HL-60 (cell line): Measurements from ENCODE around the gene TCEA2.

Experiments
- GABPA ChIP-seq: IDR thresholded peaks from 2 replicates; pipeline ENCODE4 v1.6.1; 2012; ENCODE audit warnings: low read depth
- POLR2AphosphoS5 ChIP-seq: IDR thresholded peaks from 2 replicates; pipeline ENCODE4 v1.6.1; 2012; ENCODE audit warnings: low read depth
- SPI1 ChIP-seq: IDR thresholded peaks from 2 replicates; pipeline ENCODE4 v1.6.1; 2012; ENCODE audit warnings: low read depth, mild to moderate bottlenecking, borderline replicate concordance
- TF ChIP-seq, protein P1 (sequence below): IDR thresholded peaks from one replicate; pipeline ENCODE4 v1.5.1; 2011; ENCODE audit warnings: low read length, control low read depth, inconsistent platforms; ENCODE audit not compliant: insufficient read depth
- TF ChIP-seq, protein P2 (sequence below): IDR thresholded peaks from 2 replicates; pipeline ENCODE4 v1.6.1; 2012; ENCODE audit warnings: low read depth; ENCODE audit not compliant: insufficient replicate concordance

DNA sequence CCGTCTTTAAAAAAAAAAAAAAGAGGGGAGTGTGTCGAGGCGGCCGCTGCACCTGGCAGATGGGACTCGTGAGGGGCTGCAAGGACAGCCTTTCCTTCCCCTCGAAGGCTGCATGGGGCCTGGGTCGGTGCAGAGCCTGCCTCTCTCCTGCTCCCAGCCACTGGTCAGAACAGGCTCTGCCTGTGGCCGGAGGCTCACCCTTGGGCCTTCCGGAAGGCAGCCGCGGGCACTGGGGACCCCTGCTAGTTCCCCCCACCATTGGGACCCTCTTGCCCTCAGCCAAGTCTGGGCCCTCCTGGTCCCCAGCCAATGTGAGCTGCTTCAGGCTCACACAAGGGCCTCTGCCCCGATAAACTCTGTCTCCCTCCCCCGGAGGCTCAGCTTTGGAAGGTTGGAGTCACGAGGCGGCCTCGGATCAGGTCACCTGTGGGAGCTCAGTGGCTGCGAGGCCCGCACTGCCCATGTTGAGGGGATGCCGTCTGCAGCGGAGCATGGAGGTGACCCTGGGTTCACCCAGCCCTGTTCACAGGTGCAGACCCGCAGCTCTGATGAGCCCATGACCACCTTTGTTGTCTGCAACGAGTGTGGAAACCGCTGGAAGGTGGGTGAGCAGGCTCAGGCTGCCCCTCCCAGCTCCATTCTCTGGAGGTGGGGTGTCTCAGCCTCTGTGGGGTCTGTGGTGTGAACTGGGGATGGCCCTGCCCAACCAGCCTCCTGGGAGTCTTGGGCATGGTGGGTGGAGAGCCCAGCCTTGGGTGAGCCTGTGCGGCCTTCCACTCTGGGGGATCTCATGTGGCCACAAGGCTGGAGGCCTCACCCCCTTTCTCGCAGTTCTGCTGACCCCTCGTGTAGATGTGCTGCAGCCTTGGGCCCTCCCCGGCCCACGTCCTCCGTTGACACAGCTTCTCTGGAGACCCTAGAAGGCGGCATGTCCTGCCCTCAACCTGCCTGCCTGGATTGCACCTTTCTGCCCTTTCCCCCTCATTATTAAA lies 8.6 kb downstream of the TCEA2 start:
- TF ChIP-seq, protein P1, sequence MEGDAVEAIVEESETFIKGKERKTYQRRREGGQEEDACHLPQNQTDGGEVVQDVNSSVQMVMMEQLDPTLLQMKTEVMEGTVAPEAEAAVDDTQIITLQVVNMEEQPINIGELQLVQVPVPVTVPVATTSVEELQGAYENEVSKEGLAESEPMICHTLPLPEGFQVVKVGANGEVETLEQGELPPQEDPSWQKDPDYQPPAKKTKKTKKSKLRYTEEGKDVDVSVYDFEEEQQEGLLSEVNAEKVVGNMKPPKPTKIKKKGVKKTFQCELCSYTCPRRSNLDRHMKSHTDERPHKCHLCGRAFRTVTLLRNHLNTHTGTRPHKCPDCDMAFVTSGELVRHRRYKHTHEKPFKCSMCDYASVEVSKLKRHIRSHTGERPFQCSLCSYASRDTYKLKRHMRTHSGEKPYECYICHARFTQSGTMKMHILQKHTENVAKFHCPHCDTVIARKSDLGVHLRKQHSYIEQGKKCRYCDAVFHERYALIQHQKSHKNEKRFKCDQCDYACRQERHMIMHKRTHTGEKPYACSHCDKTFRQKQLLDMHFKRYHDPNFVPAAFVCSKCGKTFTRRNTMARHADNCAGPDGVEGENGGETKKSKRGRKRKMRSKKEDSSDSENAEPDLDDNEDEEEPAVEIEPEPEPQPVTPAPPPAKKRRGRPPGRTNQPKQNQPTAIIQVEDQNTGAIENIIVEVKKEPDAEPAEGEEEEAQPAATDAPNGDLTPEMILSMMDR: no peak
- TF ChIP-seq SPI1 (no peak), POLR2AphosphoS5 (peak; percentile 77), GABPA (no peak)
- TF ChIP-seq, protein P2, sequence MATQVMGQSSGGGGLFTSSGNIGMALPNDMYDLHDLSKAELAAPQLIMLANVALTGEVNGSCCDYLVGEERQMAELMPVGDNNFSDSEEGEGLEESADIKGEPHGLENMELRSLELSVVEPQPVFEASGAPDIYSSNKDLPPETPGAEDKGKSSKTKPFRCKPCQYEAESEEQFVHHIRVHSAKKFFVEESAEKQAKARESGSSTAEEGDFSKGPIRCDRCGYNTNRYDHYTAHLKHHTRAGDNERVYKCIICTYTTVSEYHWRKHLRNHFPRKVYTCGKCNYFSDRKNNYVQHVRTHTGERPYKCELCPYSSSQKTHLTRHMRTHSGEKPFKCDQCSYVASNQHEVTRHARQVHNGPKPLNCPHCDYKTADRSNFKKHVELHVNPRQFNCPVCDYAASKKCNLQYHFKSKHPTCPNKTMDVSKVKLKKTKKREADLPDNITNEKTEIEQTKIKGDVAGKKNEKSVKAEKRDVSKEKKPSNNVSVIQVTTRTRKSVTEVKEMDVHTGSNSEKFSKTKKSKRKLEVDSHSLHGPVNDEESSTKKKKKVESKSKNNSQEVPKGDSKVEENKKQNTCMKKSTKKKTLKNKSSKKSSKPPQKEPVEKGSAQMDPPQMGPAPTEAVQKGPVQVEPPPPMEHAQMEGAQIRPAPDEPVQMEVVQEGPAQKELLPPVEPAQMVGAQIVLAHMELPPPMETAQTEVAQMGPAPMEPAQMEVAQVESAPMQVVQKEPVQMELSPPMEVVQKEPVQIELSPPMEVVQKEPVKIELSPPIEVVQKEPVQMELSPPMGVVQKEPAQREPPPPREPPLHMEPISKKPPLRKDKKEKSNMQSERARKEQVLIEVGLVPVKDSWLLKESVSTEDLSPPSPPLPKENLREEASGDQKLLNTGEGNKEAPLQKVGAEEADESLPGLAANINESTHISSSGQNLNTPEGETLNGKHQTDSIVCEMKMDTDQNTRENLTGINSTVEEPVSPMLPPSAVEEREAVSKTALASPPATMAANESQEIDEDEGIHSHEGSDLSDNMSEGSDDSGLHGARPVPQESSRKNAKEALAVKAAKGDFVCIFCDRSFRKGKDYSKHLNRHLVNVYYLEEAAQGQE: no peak
